A549 treated with AZD9567 at 1 μM for 4 hours (cell line): ENCODE results near the gene SLC37A4. TPM values are rescaled to one million over a fixed set of nuclear protein-coding genes. Genes with fewer than 3 reads are reported as not detected.

Experiments
- total RNA-seq: library from RNA; stranded (reverse); fragments of 200-300 nt; extraction: Qiagen RNA extraction; gene quantifications from 5 replicates; pipeline ENCODE4 v1.2.3, GENCODE V29; 2022; ENCODE audit not compliant: insufficient read depth

The SLC37A4 gene
- total RNA-seq, result 11.4 to 15.4 TPM (median 11.6 TPM) in 5 replicates

GRCh38 chr11:119030329-119031047, at the start of gene SLC37A4:
TSS of gene SLC37A4 (minus strand) at chr11:119030877.

DNA sequence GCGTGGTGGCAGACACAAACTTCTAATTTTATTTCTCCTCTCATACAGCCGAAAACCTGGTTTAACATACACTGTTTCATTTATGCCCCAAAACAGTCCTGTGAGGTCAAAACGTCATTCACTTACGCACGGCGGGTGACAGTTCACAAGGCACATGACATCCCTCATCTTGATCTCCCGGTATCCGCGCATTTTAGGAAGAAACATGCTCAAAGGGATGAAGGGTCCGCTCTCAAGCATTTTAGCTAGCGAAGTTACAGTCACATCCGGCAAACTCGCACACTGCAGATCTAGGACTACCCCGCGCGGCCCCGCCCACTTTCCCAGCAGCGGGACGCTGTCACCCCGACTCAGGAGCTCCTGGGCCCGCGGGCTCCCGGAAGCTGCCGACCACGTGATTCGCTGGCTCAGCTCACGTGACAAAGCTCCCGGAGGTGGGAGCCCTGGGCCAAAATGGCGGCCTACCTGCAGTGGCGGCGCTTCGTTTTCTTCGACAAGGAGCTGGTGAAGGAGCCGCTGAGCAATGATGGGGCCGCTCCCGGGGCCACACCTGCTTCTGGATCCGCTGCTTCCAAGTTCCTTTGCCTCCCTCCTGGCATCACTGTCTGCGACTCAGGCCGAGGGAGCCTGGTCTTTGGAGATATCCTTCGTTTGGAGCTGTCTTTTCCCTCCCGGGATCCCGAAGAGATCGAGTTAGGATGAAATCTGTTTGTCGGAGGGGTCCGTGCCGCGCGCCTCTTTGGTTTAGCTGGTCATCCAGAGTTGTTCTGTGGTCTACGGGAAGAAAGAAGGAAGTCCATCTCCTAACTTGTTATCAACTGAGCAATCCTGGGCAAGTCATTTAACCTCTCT, 36.9 kb upstream of the SLC37A4 start, which contains the start of gene VPS11:
Gene VPS11 (plus strand): TSS at position 448 of the 852 bp plus-strand sequence. CDS start 6 bp downstream, at position 454.

GRCh38 chr11:119057000-119057769, 26.5 kb upstream of the SLC37A4 start, which contains the start of gene HYOU1:
TSS of gene HYOU1 (minus strand) at chr11:119057205. CDS start at chr11:119056160, 1,045 bp downstream.

GRCh38 chr11:119018074-119018938, 12.4 kb downstream of the SLC37A4 start, which contains the start of the genes RPS25 and TRAPPC4:
TSS of gene RPS25 (minus strand) at chr11:119018343. CDS start at chr11:119018284, 59 bp downstream.
TSS of gene TRAPPC4 (plus strand) at chr11:119018766. CDS start at chr11:119018796, 30 bp downstream.

GRCh38 chr11:118997627-118998387, 32.9 kb downstream of the SLC37A4 start, which contains the start of gene CENATAC:
TSS of gene CENATAC (plus strand) at chr11:118998138. CDS start at chr11:118998198, 60 bp downstream.

Other genes with a start within 250 kb of the SLC37A4 start
- 20.8 to 44.9 TPM (median 21.4 TPM) in 5 replicates for gene DDX6, start 239.7 kb downstream of the SLC37A4 start, total RNA-seq
- gene CXCR5, start 147.0 kb downstream of the SLC37A4 start, total RNA-seq, result 0.13 to 0.38 TPM (median 0.23 TPM) in 4 of 5 replicates, not detected in the other
- gene BCL9L, start 105.0 kb downstream of the SLC37A4 start, total RNA-seq, result 145 to 208 TPM (median 198 TPM) in 5 replicates
- gene UPK2, start 74.6 kb downstream of the SLC37A4 start, total RNA-seq, result 0.88 to 1.1 TPM (median 1.1 TPM) in 4 of 5 replicates, not detected in the other
- not detected in 5 replicates for gene FOXR1, start 59.1 kb downstream of the SLC37A4 start, total RNA-seq
- 6.9 to 17.3 TPM (median 11.7 TPM) in 5 replicates for gene CENATAC, start 32.7 kb downstream of the SLC37A4 start, total RNA-seq
- 736 to 844 TPM (median 814 TPM) in 5 replicates for gene RPS25, start 12.5 kb downstream of the SLC37A4 start, total RNA-seq
- 40.5 to 69.1 TPM (median 67.9 TPM) in 5 replicates for gene TRAPPC4, start 12.1 kb downstream of the SLC37A4 start, total RNA-seq
- gene HYOU1, start 26.3 kb upstream of the SLC37A4 start, total RNA-seq, result 32.2 to 51.1 TPM (median 49.6 TPM) in 5 replicates
- 10.3 to 12.9 TPM (median 11.5 TPM) in 5 replicates for gene VPS11, start 36.9 kb upstream of the SLC37A4 start, total RNA-seq
- 47.1 to 88.1 TPM (median 50.1 TPM) in 5 replicates for gene HMBS, start 54.0 kb upstream of the SLC37A4 start, total RNA-seq
- gene DPAGT1, start 71.0 kb upstream of the SLC37A4 start, total RNA-seq, result 37.0 to 59.2 TPM (median 41.2 TPM) in 5 replicates
- 6.0 to 9.1 TPM (median 7.1 TPM) in 5 replicates for gene C2CD2L, start 76.5 kb upstream of the SLC37A4 start, total RNA-seq
- 8.9 to 11.4 TPM (median 10.7 TPM) in 5 replicates for gene HINFP, start 90.7 kb upstream of the SLC37A4 start, total RNA-seq
- gene ABCG4, start 118.2 kb upstream of the SLC37A4 start, total RNA-seq, result 0.26 to 0.41 TPM (median 0.28 TPM) in 4 of 5 replicates, not detected in the other
- 5.7 to 12.2 TPM (median 10.1 TPM) in 5 replicates for gene NLRX1, start 137.8 kb upstream of the SLC37A4 start, total RNA-seq
- 0.07 to 0.21 TPM (median 0.10 TPM) in 4 of 5 replicates, not detected in the other for gene NHERF4, start 154.6 kb upstream of the SLC37A4 start, total RNA-seq
- 6.6 to 8.6 TPM (median 8.3 TPM) in 5 replicates for gene CBL, start 175.5 kb upstream of the SLC37A4 start, total RNA-seq